Colon (tissue), 2 donors: Measurements from ENCODE around the gene POC1B.

Experiments
- FAIRE-seq: peaks from 2 replicates; lab custom pipeline; 2012; peaks lifted over from hg19 to GRCh38; lab: Jason Lieb, UNC
- donor health status: control.
- donor health status: control.

The POC1B gene

DNA sequence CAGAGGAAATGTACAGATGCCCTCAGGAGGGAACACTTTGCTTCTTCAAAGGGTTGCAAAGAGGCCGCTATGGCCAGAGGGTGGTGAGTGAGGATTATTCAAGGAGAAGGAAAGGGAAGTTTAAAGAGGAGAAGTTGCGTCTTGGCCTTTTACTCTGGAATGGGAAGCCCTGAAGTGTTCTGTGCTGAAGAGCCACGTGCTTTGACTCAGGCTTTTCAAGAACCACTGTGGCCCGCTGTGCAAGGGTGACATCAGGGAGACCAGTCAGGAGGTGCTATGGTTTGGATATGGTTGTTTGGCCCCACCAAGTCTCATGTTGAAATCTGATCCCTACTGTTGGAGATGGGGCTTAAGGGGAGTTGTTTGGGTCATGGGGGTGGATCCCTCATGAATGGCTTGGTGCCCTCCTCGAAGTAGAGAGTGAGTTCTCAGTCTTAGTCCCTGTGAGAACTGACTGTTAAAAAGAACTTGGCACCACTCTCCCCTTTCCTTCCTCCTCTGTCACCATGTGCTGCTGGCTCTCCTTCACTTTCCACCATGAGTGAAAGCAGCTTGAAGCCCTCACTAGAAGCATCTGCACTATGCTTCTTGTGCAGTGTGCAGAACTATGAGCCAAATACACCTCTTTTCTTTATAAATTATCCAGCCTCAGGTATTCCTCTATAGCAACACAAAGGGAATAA is 107.5 kb downstream of the POC1B start:
- FAIRE-seq, result no peak

DNA sequence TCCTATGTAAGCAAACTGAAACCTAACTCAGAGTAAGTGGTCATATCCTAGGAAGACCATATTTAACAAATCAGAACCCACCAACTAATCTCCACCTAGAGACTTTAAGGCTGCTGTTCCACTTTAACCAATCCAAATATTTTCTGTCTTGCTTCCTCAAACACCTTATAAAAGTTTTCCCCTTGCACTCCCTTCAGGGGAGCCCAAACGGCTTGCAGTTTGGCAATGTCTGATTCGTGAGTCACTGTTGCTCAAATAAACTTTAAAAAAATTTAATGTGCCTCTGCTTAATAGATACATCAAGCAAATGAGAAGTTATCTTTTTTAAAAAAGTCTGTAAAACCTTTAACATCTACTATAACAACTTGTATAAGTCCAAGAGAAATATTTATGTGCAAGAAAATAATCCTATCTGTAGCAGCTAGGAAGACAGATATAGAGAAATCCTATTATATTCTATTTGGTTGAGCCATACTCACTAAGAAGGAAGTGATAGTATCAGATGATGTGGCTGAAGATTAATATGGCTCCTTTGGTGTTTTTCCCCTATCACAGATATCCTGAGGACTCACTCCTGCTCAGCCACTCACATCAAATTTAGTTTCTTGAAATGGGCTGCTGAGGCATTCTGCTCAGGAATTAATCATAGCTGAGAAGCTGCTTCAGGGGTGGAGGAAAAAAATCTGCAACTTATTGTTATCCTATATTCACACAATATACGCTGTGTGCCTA is 108.4 kb downstream of the POC1B start:
- no peak for FAIRE-seq

DNA sequence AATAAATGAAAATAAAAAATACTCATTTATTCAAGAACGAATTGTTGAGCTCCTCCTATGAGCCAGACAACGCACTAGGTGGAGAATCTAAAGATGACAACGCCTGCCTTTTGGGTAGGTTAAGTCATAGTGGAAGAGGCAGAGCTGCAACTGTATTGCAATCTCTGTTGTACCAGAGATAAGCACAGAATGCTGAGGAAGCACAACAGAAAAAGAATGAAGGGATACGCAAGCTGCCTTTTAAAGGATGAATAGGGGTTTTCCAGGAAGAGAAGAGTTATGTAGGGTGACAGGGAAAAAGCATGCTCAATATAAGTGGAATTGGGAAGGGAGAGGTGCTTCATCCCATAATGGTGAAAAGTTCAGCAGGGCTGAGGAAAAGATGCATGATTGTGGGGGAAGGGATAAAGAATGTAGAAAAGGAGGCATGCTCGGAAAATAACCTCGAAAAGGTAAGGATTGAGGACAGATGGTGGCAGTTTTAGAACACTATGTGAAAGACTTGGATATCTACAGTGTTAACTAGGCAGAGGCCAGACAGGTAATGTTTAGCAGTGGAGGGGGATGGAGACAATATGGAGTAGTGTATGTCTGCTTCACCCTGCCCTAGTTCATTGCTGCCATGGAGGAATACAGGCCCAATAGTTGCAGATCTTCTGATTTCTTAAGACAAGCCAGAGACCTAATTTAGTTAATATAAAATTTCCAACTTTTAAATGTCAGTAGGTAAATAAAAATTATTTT is 109.6 kb downstream of the POC1B start:
- no peak for FAIRE-seq

DNA sequence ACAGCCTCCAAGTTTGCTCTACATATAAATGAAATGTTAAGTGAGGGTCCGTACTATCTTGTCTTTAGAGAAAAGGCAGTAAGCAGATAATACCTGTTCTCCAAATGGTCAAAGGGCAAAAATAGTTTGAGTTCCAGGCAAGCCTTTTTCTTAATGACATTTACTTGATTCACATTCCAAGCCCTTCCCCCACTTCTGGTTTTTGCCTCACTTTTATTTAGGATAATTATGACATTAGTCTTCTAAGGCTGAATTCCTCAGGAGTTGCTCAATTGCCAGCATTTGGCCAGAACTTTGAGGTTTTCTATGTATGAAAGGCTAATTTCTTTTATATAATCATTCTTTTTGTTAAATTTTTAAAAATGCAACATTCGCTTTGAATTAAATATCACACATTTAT is 111.0 kb downstream of the POC1B start:
- FAIRE-seq, result no peak

DNA sequence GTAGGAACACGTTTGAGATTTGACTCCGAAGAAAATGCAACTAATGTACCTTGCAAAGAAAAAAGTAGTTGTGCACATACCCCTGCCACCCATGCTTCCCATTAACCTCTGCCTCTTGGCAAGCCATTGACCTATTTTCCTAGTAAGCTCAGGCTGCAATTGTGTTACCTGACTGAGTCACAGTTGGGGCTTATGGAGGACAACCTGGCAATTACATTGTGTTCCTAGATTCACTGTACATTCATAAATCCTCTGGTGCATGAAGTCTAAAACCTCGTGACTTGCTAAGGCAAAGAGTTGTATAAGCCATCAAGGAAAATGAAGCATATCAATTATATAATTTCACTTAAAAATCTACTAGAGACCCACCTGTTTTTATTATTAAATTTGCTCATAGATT is 111.5 kb downstream of the POC1B start:
- FAIRE-seq, result no peak

DNA sequence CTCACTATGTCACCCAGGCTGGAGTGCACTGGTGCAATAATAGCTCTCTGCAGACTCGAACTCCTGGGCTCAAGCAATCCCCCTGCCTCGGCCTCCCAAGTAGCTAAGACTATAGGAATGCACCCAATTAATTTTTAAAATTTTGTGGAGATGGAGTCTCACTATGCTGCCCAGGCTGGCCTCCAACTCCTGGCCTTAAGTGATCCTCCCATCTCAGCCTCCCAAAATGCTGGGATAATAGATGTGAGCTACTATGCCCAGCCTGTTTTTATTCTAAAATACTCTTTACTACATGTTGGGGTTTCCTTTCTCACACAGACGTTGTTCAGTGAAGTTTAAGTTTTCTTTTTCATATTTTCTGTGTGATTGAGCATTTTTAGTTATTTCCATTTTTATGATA is 112.6 kb downstream of the POC1B start:
- no peak for FAIRE-seq

DNA sequence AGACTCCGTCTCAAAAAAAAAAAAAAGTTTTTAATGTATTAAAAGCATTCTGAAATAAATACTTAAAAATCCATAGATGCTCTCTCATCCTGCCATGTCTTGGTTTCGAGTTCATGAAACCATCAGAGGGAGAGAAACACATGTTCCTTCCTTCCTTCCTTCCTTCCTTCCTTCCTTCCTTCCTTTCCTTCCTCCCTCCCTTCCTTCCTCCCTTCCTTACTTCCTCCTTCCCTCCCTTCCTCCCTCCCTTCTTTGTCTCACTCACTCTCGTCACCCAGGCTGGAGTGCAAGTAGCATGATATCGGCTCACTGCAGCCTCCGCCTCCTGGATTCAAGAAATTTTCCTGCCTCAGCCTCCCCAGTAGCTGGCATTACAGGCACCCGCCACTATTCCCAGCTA is 113.2 kb downstream of the POC1B start:
- FAIRE-seq, result no peak

DNA sequence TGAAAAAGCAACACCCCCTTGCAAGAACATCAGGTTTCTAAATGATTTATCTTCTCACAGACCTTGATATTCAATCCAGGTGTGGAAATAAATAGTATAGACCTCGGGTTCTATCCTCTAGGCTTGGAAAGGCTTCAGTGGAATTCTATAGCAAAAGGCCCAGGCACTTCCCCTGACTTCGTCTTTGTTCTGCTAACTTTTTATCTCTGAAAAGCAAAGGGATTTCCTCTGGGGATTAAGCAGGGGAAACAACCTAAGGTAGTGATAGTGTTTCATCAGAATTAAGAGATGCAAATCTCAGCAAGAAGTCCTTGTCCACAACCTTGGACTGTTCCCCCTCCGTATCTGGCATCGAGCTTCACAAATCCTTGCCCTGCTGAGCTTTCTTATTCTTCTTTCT is 114.0 kb downstream of the POC1B start:
- no peak for FAIRE-seq

DNA sequence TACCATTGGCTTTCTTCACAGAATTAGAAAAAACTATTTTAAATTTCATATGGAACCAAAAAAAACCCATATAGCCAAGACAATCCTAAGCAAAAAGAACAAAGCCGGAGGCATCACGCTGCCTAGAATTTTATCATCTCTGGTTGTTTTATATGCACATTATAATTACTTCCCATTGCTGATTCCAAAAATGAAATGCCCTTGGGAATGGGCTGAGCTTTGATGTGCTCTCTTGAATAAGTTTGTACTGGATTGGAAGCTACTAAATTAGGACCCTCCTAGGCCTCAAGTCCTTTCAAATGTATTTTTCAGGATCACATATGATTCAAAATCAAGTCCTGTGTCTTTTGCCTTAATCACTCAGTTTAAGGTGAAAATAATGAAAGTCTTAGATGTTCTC is 114.6 kb downstream of the POC1B start:
- FAIRE-seq, result no peak

DNA sequence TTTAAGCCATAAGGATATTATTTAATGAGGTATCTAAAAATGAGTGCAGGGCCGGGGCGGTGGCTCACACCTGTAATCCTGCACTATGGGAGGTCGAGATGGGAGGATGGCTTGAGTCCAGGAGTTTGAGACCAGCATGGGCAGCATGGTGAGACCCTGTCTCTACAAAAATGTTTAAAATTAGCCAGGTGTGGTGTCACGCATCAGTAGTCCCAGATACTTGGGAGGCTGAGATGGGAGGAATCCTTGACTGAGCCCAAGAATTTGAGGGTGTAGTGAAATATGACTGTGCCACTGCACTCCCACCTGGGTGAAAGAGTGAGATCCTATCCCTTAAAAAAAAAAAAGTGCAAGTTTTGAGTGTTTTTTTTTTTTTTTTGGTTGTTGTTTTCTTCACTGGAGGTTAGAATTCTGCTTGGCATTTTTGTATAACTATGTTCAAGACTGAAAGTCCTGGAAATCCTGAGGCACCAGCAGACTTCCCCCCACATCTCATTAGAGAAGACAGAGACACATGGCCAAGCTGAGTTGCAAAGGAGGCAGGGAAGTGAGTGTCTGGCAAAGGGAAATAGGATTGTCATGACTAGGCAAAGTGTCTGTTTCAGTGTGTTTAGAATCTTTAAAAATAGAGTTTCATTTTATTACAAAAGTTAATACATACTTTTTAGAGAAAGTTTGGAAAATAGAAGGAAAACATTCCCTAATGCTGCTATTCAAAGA is 120.1 kb downstream of the POC1B start:
- FAIRE-seq, result no peak

DNA sequence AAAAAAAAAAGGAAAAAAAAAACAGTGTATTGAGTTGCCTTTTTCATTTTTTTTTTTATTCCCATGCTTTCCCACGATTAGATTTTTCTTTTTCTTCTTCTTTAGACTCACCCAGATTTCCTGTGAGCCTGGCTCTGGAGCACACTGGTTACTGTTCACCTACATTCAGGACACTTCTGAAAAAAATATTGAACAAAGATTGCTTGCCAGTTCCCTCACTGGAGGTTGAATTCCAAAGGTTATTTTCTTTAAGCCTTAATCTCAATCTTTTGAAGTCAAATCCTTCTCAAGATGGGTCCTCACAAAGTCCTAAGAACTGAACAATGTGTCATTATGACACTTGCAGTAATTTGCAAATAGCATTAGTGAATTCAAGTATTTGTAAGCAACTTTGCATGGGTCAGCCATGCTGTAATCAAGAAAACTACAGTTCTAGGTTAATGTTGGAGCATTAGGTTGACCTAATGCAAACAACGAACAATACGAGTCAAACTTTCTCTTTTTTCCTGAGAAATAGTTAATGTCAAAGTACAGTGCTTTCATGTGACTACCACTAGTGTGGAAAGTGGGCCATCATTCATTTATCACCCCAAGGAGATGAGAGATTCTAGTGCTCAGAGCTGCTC is 124.3 kb downstream of the POC1B start:
- FAIRE-seq, result no peak

DNA sequence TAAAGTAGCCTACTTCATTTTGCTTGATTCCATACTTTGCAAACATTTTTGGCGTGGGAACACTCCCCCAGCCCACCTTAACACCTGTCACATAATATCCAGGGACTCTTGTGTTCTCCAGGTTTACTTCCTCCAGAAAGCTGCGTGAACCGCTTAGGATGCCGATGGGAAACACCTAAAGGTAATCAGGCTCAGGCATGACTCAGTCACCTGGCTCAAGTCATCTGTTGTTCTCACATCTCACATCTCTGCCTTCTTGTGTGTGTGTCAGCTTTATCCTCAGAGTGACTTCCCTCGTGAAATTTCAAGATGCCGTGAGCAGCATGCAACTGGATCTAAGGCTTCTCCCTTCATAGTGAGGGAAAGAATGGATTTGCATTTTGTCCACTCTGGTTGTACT is 125.4 kb downstream of the POC1B start:
- FAIRE-seq, result no peak

DNA sequence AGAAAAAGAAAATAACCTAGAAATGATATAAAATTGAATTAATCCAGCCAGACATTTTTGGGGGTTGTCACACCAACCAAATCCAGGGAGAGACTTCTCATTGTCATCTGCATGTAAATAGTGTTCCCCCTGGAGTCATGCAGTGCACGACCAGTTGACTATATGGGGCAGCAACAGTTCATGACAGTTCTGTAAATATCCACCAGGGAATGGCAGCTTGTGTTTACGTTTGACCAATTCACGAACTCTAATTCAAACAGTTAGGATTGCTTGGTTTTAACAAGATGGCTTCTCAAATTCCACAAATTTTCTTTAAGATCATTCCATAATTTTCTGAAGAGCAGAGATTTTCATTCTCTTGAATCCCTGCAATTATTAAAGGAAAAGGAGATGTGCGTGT is 130.1 kb downstream of the POC1B start:
- no peak for FAIRE-seq

DNA sequence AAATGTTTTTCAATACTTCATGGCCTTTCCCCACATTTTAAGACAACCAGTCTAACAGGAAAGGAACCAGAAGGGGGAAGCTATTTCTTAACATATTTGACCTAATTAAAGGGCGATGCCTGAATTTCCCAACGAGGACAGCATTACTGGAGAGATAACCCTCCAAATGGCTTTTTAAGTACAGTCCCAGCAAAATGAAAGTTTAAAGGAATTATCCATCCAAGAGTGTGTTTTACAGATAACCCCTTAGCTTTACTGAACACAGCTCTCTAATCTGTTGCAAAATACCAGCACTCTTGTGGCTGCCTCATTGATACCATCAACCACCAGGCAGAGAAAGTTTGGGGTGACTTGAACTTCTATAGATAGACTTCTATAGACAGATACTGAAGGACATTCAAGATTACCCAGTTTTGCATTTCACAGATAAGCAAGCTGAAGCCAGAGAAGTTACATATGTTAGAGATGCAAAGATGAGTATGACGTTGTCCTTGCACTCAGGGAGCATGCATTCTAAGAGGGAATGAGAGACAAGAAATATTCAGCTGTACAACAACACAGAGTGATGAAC is 132.2 kb downstream of the POC1B start:
- no peak for FAIRE-seq

DNA sequence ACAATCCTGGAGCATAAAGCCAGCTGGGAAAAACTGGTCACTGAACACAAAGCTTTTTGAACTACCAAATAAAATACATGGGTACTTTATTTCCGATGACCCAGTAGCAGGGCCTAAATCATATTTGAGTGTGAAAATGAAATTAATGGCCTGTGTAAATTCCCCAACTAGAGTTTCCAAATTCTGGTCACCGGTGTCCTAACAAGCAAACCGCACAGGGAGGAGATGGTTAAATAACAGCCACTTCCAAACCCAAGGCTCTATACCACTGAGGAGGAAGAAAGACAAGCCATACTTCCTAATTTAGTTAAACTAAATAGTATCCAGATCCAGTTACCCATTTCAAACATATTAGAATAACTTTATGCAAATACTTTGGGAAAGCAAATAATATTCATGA is 133.5 kb downstream of the POC1B start:
- no peak for FAIRE-seq

DNA sequence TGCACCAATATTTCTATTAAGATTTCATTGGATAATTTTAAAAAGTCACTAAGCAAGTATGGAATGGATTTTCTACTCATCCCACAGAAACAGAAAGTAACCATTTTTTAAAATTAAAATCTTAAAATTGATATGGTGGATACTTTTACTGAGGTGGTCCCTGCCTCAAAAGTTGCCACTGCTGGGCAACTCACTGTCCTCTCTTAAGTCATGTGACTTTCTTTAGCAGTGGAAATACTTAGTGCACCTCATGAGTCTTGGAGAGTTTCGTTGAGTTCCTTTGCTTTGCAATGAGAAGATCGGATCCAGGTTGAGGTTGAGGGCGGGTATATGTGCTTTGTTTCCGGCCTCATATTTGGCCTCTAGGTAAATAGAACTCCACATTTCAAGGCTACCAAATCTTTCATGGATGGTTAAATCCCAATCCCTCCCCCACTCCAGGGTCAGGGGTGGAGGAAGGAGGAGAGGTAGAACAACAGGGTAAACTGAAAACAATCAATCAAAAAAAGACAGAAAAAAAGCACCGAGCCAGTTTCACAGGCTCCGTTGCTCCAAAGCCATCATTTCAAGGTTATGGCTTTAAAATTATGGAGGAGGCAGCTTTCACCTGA is 134.0 kb downstream of the POC1B start:
- FAIRE-seq, result no peak

DNA sequence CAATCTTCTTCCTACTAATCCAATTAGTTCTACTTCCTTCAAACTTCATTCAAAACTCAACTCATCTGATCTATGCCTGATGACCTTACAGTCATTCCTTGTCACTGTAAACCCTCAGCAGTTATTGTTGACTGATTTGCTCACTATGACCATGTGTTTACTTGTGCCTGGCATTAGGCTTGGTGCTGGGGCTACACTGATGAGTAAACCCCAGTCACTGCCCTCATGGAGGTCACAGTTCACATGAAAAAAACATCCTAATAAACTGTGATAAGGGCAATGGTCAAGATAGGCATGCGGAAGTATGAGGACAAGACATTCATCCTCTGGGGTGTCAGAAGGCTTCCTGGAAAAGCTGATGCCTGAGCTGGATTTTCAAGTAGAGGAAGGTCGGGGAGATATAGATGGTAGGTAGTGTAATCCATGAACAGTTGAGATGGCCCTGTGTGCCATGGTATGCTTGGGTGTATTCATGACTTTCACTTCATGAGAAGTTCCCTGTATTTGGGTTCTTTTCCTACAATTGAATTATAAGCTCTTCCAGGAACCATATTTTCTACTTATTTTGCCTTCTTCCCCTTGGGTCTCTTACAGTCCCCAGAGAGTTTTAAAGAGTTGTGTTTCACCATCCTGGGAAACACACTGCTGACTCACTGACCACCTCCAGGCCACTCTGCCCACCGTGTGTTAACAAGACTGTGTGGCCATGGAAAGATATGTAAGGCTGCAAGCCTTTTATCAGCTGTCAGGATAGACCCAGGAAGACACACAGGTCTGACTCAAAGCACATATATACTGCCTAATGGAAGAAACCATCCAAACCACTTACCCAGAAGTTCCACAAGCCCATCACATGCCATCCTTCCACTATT is 134.8 kb downstream of the POC1B start:
- no peak for FAIRE-seq

DNA sequence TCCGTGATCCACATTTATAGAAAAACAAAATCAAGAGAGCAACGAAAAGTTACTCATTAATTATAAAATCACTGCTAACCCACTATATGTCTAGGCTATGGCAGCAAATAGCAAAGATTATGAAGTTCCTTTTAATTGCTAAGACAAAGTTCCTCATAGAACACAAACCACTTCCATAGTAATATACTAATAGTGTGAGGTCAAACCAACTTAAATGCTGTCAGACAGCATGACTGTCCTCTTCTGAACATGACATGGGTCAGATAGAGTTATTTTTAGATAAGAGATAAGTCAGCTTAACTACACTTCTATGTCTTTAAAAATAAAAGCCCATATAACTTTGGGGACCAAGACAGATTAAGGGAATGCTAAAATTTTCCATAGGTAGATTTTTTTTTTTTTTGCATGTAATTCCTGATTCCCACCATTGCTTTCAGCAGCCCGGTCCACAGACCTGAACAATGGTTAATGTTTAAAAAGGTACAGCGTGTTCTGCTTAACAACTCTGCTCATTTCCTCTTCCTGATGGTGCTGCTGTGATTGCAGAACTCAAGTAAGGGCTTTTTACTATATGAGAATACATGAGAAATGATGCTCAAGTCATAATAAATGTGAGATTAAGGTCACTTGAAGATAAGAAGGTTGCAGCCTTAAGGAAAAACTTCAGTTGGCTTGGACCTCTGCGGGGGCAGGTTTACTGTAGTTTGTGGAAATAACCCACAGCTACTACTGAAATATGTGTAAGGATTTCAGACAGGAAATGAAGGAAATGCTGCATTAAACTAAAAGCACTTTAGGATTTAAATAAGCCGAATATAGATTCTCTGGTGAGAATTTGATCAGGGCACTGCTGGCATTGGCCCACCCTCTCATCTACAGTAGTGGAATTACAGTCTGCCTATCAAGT is 135.8 kb downstream of the POC1B start:
- peak; percentile 78 for FAIRE-seq

DNA sequence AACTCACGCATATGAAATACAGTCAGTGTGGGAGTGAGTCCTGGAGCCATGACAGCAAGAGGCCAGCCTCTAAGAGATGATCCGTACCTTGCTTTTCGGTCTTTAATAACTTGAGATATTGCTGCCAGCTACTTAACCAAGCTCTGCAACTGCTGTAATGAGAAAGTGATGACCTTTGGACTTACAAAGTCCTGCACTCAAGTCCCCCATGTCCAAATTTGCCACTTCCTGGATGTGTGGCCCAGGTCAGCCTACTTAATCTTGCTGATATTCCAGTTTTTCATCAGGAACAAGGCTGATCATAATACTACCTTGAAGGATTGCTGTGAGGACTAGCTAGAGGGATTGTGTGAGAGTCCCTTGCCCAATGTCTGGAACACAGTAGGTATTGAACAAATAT is 139.7 kb downstream of the POC1B start:
- no peak for FAIRE-seq
